Endothelial cell of umbilical vein (primary cell): ENCODE results near the gene SPP2. TPM values are rescaled to one million over a fixed set of nuclear protein-coding genes. Genes with fewer than 3 reads are reported as not detected.

Experiments used
- BruUV-seq: library from RNA; stranded (reverse); fragments of 400-500 nt; replicated peaks from 2 replicates; lab custom pipeline; 2021; lab: Mats Ljungman, UMichigan
- CTCF ChIA-PET: fragments of 300-600, 350-600 bp; sonication (Branson Sonifier 250); formaldehyde crosslinking; loops from one replicate; lab custom pipeline; 2021; ENCODE audit warnings: antibody characterized with exemption, inconsistent platforms; lab: Charles Lee
- POLR2A ChIA-PET: fragments of 300-600, 350-600 bp; sonication (Branson Sonifier 250); formaldehyde crosslinking; loops from one replicate; lab custom pipeline; 2021; ENCODE audit warnings: antibody characterized with exemption, inconsistent platforms; lab: Charles Lee
- DNase-seq: peaks from one replicate; pipeline ENCODE4 v3.0.0-alpha.2; 2011; ENCODE audit warnings: low read depth, low spot score
- FAIRE-seq: peaks from 2 replicates; lab custom pipeline; 2011; peaks lifted over from hg19 to GRCh38; lab: Jason Lieb, UNC
- H2AFZ ChIP-seq: 2 replicates; pipeline ENCODE4 v1.6.0; 2012; ENCODE audit warnings: low read depth, low read length, control low read depth, inconsistent platforms
- H3K27ac ChIP-seq: 2 replicates; pipeline ENCODE4 v1.5.1; 2011; ENCODE audit warnings: low read depth, mild to moderate bottlenecking, control low read depth, low read length, moderate library complexity; ENCODE audit not compliant: insufficient read depth
- H3K27me3 ChIP-seq, 2 experiments: 2 replicates each; pipeline versions ENCODE4 v1.6.0 to v1.6.1; 2011; ENCODE audit warnings: low read length in 2 of 2, mixed read lengths in 1 of 2; ENCODE audit not compliant: control insufficient read depth in 2 of 2, insufficient read depth in 2 of 2
- H3K36me3 ChIP-seq, 2 experiments: 2 replicates in 1 of 2; 3 replicates in 1 of 2; pipeline ENCODE4 v1.5.1; 2011; ENCODE audit warnings: low read length in 2 of 2, mild to moderate bottlenecking in 1 of 2, moderate library complexity in 1 of 2; ENCODE audit not compliant: control insufficient read depth in 2 of 2, insufficient read depth in 2 of 2; ENCODE audit errors: extremely low read depth in 1 of 2
- H3K4me1 ChIP-seq: 3 replicates; pipeline ENCODE4 v1.5.1; 2011; ENCODE audit warnings: mild to moderate bottlenecking, low read length; ENCODE audit not compliant: control insufficient read depth, insufficient read depth; ENCODE audit errors: extremely low read depth
- H3K4me2 ChIP-seq: 2 replicates; pipeline ENCODE4 v1.6.1; 2011; ENCODE audit warnings: low read length, control low read depth, mixed read lengths; ENCODE audit not compliant: insufficient read depth
- H3K4me3 ChIP-seq, 3 experiments: fragments of 200-600 bp in 1 of 3; sonication (generic), shearing (Covaris generic) in 1 of 3; replicated peaks in 1 of 3; 2 replicates each; pipeline ENCODE4 v1.5.1; 2011 to 2016; ENCODE audit warnings: control low read depth in 3 of 3, low read length in 3 of 3, mild to moderate bottlenecking in 2 of 3, inconsistent platforms in 1 of 3, low read depth in 1 of 3, moderate library complexity in 1 of 3; ENCODE audit not compliant: insufficient read depth in 1 of 3
- H3K79me2 ChIP-seq: 2 replicates; pipeline ENCODE4 v1.6.0; 2012; ENCODE audit warnings: low read length, inconsistent platforms; ENCODE audit not compliant: control insufficient read depth, insufficient read depth
- H3K9ac ChIP-seq: replicated peaks from 2 replicates; pipeline ENCODE3; 2011; ENCODE audit warnings: low read length, control low read depth; ENCODE audit not compliant: insufficient read depth; ENCODE audit errors: extremely low read depth
- H3K9me1 ChIP-seq: replicated peaks from 3 replicates; pipeline ENCODE4 v1.6.0; 2011; ENCODE audit warnings: mild to moderate bottlenecking, low read length; ENCODE audit not compliant: control insufficient read depth, insufficient read depth; ENCODE audit errors: extremely low read depth
- H3K9me3 ChIP-seq: replicated peaks from 2 replicates; pipeline ENCODE4 v1.5.1; 2012; ENCODE audit warnings: low read length, inconsistent platforms; ENCODE audit not compliant: control insufficient read depth, insufficient read depth
- H4K20me1 ChIP-seq: replicated peaks from 2 replicates; pipeline ENCODE3; 2011; ENCODE audit warnings: mild to moderate bottlenecking, low read length; ENCODE audit not compliant: control insufficient read depth, insufficient read depth; ENCODE audit errors: extremely low read depth
- EZH2 ChIP-seq: IDR thresholded peaks from 2 replicates; pipeline ENCODE4 v1.6.1; 2012; ENCODE audit warnings: borderline replicate concordance, low read depth, mild to moderate bottlenecking, moderate library complexity, low read length, inconsistent platforms; ENCODE audit not compliant: severe bottlenecking
- FOS ChIP-seq: IDR thresholded peaks from 2 replicates; pipeline ENCODE4 v1.6.1; 2011; ENCODE audit warnings: mild to moderate bottlenecking, low read length, moderate library complexity, borderline replicate concordance; ENCODE audit not compliant: insufficient read depth
- GATA2 ChIP-seq: IDR thresholded peaks from 2 replicates; pipeline ENCODE4 v1.7.0; 2011; ENCODE audit warnings: low read depth, mild to moderate bottlenecking, moderate library complexity, mixed read lengths, low read length; ENCODE audit not compliant: insufficient read length, insufficient read depth
- JUN ChIP-seq: IDR thresholded peaks from 2 replicates; pipeline ENCODE4 v1.6.1; 2011; ENCODE audit warnings: borderline replicate concordance, low read depth; ENCODE audit not compliant: insufficient read length, insufficient read depth
- MAX ChIP-seq: IDR thresholded peaks from 2 replicates; pipeline ENCODE4 v1.6.1; 2011; ENCODE audit not compliant: insufficient read depth, insufficient read length
- MYC ChIP-seq: IDR thresholded peaks from one replicate; pipeline ENCODE4 v1.6.1; 2011; ENCODE audit warnings: mild to moderate bottlenecking, low read depth, low read length
- POLR2A ChIP-seq: IDR thresholded peaks from 2 replicates; pipeline ENCODE4 v1.6.1; 2012; ENCODE audit warnings: low read depth, mild to moderate bottlenecking, control low read depth, low read length
- POLR2AphosphoS5 ChIP-seq: IDR thresholded peaks from 2 replicates; pipeline ENCODE4 v1.6.1; 2012; ENCODE audit warnings: low read depth, mild to moderate bottlenecking, control low read depth, low read length, moderate library complexity; ENCODE audit not compliant: insufficient read depth
- dilution Hi-C: fragments of 300-500 bp; cut with MboI; formaldehyde crosslinking; loops from one replicate; pipeline ENCODE4 v1.15.0; 2019; ENCODE audit warnings: low sequenced_read_pairs; ENCODE audit not compliant: extremely low pct_ligation_motif_present
- intact Hi-C: fragments of 100-400 bp; cut with micrococcal nuclease; formaldehyde crosslinking; loops from one replicate; pipeline ENCODE4 v1.10.0; 2022
- polyA plus RNA-seq, 4 experiments: library from polyadenylated mRNA; depleted of rRNA in 3 of 4; stranded (reverse) in 3 of 4; unstranded in 1 of 4; fragments of >200 nt; gene quantifications; 2 replicates each; pipeline versions ENCODE4 v1.2.1 to v1.2.3, GENCODE V29; 2011 to 2012; ENCODE audit warnings: missing spikeins in 1 of 4
- total RNA-seq: library from RNA; stranded (reverse); gene quantifications from 2 replicates; pipeline ENCODE4 v1.2.3, GENCODE V29; 2021
- TF ChIP-seq, protein P1 (sequence below), 2 donors: IDR thresholded peaks; 1 replicate in 1 of 2; 2 replicates in 1 of 2; pipeline ENCODE4 v1.5.1; 2011; ENCODE audit warnings: low read length in 2 of 2, mild to moderate bottlenecking in 2 of 2, moderate library complexity in 2 of 2, control low read depth in 1 of 2, inconsistent platforms in 1 of 2, low read depth in 1 of 2; ENCODE audit not compliant: insufficient read depth in 1 of 2; ENCODE audit errors: extremely low read depth in 1 of 2

Gene SPP2
- total and polyA plus RNA-seq, 2 donors (not counting 3 experiments of a cell fraction or from before 2014, with no cell fraction given): not detected

DNA sequence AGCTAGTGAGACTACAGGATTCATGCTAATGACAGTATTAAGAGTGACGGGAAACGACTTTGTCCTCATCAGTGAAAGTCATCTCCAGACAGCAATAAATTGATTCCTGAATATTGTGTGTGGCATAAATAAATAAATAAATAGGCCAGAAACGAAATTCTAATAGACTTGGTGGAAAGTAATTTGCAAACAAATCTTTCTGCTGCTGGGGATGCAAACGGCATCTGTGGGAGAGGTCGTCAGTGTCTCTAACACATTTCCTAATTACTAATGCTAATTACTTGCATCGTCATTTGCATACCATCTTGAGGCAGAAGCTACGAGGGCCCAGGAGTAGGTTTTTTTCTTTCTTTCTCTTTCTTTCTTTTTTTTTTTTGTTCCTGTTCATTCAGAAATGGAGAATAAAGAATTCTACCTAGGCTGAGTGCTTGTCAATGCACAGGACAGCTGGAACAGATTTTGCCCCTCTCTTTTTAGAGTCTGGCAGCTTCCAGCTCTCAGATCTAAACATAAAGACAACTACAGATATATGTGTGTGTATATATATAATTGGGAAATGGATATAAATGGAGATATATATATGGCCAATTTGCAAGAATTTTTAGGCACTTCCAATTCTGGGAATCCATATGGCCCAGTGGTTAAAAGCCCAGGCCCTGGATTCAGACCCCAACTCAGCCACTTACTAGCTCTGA lies 75.1 kb downstream of the SPP2 start:
- POLR2A ChIA-PET: no interaction called here
- Histone ChIP-seq H3K79me2 (no peaks in the 10 kb centered on the region), H3K27me3 (peaks cover 2 to 3% of the 10 kb centered on the region in 2 experiments), H3K4me3 (no peak overlapping the region), H3K36me3 (no peaks in the 10 kb centered on the region), H3K4me1 (no peaks in the 10 kb centered on the region), H3K9ac (no peak overlapping the region), H3K9me1 (no peaks in the 10 kb centered on the region), H2AFZ (no peak overlapping the region), H3K9me3 (no peaks in the 10 kb centered on the region), H4K20me1 (no peaks in the 10 kb centered on the region), H3K27ac (no peak overlapping the region), H3K4me2 (no peak overlapping the region)
- FAIRE-seq (no peak), DNase-seq (no peak)
- TF ChIP-seq POLR2A: no peak
- no peak for TF ChIP-seq MYC
- TF ChIP-seq JUN: no peak
- no peak for TF ChIP-seq FOS
- TF ChIP-seq POLR2AphosphoS5: no peak
- TF ChIP-seq EZH2: no peak
- no peak for TF ChIP-seq MAX
- TF ChIP-seq, protein P1, sequence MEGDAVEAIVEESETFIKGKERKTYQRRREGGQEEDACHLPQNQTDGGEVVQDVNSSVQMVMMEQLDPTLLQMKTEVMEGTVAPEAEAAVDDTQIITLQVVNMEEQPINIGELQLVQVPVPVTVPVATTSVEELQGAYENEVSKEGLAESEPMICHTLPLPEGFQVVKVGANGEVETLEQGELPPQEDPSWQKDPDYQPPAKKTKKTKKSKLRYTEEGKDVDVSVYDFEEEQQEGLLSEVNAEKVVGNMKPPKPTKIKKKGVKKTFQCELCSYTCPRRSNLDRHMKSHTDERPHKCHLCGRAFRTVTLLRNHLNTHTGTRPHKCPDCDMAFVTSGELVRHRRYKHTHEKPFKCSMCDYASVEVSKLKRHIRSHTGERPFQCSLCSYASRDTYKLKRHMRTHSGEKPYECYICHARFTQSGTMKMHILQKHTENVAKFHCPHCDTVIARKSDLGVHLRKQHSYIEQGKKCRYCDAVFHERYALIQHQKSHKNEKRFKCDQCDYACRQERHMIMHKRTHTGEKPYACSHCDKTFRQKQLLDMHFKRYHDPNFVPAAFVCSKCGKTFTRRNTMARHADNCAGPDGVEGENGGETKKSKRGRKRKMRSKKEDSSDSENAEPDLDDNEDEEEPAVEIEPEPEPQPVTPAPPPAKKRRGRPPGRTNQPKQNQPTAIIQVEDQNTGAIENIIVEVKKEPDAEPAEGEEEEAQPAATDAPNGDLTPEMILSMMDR (IDR thresholded peaks at IDR 0.05; ENCODE audit: extremely low read depth in 1 of 2, insufficient read depth in 1 of 2, low read depth in 1 of 2, low read length in 2 of 2): no peak
- TF ChIP-seq GATA2: no peak
- dilution Hi-C loops: no loop called here
- CTCF ChIA-PET: interaction anchor here (0.5 to 2.1 kb wide), 2 partner anchors 10 to 552 kb away, joined by 3 to 9 read pairs; no protein-coding TSS in a partner anchor
- BruUV-seq: no TSS peak
- intact Hi-C loops: no loop called here
